ENCODE measurements around the gene LARP6.

LARP6 gene

DNA sequence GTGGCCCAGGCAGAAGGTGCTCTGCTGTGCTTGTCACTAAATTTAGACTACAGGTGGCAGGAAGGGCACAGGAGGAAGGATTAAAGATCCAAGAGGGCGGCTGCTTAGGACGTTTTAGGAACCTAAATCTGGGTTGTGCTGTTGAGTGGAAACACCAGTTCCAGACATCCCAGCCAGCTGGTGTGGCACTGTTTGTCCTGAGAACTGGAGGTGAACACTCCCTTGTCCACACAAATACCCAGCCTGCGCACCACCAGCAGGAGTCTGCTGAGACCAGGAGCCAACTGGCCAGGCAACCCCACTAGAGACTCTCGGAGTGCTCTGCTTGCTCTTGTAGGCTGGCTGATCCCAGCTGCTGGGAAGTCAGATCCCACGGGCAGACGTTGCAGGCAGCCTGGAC lies 60.3 kb downstream of the LARP6 start:
- DNase-seq (ENCODE audit: low read depth): no peak

DNA sequence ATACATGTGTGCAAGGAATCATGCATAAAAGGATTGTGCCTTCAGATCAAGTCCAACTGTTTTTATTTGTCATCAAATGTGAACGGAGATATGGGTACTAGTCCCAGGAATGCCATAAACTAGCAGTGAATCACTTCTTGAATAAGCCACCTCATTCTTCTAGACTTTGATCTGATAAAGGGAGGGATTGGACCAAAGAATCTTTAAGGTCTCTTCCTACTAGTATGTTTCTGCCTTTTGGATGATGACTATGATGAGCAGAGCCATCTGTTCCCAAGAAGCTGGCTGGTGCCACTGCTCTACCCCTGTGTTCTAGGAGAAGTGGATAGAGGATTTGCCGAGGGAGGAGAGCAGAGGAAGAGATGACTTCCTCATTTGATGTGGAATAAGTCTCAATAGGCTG lies 61.8 kb downstream of the LARP6 start:
- no peak for DNase-seq (ENCODE audit: low read depth)

DNA sequence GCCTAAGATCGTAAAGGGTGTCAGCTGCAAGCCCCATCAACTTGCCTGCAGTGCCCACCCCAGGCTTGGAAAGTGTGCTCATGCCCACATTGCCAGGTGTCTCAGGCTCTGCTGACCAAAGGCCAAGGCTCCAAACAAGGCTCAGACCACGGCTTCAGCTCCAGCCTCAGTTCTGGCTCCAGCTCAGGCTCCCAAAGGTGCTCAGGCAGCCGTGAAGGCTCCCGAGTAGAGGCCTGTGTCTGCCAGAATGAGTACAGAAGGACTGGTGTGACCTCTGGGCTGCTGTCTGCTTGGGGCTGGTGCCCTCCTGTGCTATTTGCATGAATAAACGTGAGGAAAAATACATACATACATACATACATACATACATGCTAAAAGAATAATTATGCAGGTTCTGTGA lies 62.7 kb downstream of the LARP6 start:
- no peak for DNase-seq (ENCODE audit: low read depth)

DNA sequence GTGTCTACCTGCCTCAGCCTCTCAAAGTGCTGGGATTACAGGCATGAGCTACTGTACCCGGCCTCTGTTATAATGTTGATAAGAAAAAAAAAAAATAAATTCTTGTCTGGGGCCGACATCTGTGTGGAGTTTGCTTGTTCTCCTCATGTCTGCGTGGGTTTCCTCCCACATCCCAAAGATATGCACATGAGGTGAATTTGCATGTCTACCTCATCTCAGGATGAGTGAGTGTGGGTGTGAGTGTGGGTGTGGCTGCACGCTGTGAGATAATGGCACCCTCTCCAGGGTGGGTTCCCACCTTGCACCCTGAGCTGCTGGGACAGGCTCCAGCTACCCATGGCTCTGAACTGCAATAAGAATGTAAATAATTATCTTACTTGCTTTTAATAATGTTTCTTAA lies 64.7 kb downstream of the LARP6 start:
- DNase-seq (ENCODE audit: low read depth): no peak

DNA sequence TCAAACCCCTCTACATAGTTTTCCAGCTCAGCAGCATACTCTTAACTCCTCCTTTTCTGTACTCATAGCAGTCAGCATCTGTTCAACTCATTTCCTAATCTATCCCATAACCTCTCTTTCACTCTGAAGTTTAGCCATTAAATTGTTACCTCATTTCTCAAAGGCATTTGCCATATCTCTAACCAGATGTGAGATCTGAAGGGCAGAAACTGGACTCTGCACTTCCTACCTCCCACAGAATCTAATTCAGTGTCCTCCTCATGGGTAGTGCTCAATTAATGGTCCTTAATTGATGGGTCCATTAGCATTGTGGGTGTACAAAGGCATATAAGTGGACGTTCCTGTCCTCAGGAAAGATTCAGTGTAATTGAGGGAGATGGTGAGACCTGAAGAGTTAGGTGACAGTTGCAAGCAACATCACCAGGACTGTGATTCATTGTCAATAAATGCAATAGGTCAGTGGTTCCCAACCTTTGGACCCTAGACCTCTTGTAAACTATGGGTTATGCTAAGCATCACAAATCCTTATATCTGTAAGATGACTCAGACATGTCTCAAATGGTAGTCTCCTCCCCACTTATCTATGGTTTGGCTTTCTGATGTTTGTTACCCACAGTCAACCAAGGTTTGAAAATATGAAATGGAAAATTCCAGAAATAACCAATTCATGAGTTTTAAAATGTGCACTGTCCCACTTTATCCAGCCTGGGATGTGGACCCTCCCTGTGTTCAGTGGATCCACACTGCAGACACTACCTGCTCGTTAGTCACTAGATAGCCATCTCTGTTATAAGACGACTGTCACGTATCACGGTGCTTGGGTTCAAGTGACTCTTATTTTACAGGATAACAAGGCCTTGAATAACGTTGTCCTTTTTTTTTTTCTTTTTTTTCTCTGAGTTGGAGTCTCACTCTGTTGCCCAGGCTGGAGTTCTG lies 65.6 kb downstream of the LARP6 start:
- no peak for DNase-seq (ENCODE audit: low read depth)

DNA sequence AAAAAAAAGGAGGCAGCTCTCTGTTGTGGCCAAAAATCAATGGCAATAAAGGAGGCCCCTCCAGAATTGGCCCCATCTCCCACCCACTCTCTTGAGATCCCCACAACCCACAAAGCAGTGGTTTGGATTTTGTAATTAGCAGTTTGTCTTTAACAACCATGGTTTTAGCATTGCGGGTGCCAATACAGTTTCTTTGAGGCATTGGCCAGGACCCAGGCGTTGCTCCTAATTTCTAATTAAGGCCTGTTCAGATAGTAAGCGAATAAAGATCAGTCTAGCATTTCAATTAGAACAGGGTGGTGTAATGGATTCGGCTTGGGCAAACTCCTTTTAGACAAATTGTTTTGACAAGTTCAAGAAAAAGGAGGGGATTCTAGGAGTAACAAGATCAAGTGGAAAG lies 67.0 kb downstream of the LARP6 start:
- DNase-seq (ENCODE audit: low read depth): no peak

DNA sequence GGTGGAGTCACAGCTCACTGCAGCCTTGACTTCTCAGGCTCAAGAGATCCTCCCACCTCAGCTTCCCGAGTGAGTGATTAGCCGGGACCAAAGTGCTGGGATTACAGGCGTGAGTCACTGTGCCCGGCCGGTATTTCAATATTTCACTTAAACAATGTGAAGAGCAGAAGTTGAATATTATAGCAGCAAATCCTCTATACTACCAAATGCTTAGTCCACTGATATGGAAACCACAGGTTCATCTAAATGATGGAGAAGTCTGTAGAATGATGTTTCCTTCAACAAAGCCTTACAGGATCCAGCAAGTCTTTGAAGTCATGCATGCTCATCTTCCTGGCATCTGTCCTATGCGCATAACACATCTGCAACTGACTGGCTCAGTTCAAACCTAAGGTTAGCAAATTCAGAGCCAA lies 70.3 kb downstream of the LARP6 start:
- no peak for DNase-seq (ENCODE audit: low read depth)

DNA sequence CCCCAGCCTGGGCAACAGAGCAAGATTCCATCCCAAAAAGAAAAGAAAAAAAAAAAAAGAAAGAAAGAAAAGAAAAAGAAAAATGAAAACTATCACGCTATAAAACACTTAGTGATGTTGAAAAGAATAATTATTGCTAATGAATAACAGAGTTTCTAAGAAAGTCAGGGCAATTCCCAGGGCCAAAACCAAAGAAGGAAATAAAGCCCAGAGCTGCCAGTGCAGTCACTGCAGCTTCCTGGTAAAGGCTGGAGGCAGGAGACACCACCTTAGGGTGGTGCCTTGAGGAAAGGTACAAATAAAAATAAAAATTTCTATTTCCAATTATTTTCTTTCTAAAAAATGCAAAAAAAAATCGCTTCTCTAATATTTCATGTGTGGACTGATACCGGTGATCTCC lies 70.9 kb downstream of the LARP6 start:
- no peak for DNase-seq (ENCODE audit: low read depth)

DNA sequence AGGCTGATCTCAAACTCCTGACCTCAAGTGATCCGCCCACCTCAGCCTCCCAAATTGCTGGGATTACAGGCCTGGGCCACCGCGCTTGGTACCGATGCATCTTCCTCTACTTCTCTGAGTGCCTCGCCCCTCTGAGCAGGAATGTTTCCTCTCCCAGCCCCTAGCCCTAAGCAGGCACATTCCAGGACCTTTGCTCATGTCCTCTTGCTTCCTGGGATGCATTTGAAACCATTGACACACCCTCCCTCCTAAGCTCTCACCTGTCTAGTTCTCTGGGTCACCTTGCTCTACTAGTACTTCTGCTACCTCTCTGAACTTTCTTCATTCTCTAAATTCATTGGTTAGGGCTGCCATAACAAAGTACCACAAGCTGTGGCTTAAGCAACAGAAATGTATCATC lies 72.7 kb downstream of the LARP6 start:
- no peak for DNase-seq (ENCODE audit: low read depth)
